Left renal cortex interstitium (tissue), 4 donors: Measurements from ENCODE around the gene ST3GAL3. TPM values are rescaled to one million over a fixed set of nuclear protein-coding genes. Genes with fewer than 3 reads are reported as not detected.
A peak's percentile ranks its signal among the peaks of the same experiment; 100 is the strongest.

Experiments
- DNase-seq, 4 donors: peaks; one replicate each; pipeline ENCODE4 v3.0.0-alpha.2; 2013; ENCODE audit warnings: low read depth in 4 of 4, low spot score in 2 of 4, missing footprints in 1 of 4
- polyA plus RNA-seq, 4 donors: library from polyadenylated mRNA; unstranded; fragments of 120-200 nt; gene quantifications; one replicate each; pipeline ENCODE4 v1.2.1, GENCODE V29; 2013; ENCODE audit not compliant: insufficient read length in 4 of 4

ST3GAL3 gene
- polyA plus RNA-seq, 4 donors = 21.3 to 25.0 (median 23.2) TPM

DNA sequence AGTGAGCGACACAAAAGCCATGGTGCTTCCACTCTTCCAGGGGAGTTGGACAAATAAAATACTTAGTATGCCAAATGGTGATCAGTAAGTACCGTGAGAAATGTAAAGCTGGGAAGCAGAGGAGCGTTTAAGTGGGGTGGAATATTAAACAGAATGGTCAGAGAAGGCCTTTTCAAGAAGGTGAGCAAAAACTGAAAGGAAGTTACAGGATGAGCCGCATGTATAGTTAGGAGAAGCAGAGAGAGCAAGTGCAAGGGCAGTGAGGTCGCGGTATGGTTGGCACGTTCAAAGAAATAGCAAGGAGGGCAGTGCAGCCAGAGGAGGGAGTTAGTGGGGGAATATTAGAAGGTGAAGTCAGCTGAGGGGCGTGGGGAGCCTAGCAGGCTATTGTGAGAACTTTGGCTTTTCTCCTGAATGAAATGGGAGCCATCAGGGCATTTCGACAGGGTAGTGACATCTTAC is 266.7 kb downstream of the ST3GAL3 start:
- DNase-seq = no peak

DNA sequence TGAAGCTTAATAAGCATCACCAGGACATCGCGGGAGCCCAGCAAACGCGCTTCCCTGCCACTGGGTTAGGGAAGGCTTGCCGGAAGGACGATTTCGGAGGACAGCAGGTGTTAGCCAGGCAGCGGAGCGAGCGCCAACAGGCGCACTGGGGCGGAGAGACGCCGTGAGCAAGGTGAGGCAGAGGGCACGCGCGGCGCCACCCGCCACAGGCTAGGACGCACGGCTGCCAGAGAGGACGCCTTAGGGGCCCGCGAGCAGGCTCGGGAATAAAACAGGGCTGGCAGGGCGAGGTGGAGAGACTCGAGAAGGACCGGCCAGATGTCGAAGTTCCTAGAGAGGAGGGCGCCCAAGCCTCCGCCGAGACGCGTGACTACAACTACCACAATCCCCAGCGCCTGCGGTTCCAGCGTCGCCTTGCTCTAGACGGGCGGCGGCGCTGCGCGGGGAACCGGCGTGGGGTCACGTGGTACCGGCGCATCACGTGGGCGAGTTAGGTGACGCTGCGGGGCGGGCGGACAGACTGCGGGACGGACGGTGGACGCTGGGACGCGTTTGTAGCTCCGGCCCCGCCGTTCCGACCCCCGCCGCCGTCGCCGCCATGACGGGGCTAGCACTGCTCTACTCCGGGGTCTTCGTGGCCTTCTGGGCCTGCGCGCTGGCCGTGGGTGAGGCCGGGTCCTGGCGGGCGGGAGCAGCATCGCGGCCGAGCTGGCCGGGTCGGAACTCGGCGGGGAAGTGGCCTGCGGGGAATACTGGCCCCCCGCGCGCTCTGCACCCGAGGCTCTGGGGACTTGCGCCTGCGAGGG is 267.3 kb downstream of the ST3GAL3 start, which contains the start of gene ATP6V0B:
Gene ATP6V0B, plus strand, starts transcription at position 518 of the 806 bp plus-strand sequence. Its CDS starts 81 bp downstream, at position 599.
- DNase-seq = peak in 2 of 4 donors; percentile 86 to 89

DNA sequence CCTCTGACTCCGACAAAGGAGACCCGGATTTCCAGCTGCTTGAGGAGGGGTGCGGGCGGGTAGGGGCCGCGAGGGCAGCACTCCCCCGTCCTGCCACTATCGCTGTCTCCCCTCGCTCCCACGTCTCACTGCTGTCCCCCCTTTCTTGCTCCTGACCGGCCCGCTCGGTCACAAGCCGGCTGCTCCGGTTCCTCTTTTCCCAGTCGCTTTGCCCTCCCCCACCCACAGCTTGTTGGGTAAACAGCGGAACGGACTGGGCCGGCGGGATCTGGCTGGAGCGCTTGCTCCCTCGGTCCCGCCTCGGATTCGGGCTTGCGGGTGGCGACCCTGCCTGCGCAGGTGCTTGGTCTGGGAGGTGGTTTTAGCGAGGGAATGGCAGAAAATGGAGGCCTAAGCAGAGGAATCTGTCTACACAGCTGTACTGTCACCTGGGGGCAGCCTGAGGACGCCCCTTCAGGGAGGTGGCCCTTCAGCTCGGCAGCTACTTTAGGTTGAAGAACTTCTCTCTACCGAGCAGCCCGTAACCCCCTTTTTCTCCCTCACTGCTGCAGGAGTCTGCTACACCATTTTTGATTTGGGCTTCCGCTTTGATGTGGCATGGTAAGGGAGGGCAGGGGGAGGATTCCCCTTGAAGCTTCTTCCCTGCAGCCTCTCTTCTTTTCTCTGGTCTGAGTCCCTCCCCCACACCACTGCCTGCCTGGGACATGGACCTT is 268.1 kb downstream of the ST3GAL3 start:
- DNase-seq = no peak

DNA sequence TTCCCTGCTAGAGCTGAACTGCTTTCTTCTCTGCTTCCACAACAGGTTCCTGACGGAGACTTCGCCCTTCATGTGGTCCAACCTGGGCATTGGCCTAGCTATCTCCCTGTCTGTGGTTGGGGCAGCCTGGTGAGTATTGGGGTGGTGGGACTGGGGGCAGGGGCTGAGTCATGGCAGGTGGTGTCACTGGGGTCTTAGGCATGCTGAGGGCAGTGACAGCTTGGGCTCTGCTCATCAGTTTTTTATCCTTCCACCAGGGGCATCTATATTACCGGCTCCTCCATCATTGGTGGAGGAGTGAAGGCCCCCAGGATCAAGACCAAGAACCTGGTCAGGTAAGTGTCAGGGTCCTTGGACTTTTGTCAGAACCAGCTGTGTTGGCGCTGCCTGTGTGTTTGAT is 268.7 kb downstream of the ST3GAL3 start:
- no peak for DNase-seq

DNA sequence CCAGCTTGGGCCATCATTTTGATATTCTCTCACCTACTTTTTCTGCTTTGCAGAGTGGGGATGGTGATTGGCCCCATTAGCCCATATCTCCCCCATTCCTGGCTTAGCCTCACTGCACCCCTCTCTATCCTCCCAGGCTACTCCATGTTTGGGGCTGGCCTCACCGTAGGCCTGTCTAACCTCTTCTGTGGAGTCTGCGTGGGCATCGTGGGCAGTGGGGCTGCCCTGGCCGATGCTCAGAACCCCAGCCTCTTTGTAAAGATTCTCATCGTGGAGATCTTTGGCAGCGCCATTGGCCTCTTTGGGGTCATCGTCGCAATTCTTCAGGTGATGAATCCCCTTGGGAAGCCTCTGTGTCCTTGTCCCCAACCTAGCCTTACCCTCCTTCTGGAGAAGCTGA is 269.6 kb downstream of the ST3GAL3 start:
- no peak for DNase-seq

DNA sequence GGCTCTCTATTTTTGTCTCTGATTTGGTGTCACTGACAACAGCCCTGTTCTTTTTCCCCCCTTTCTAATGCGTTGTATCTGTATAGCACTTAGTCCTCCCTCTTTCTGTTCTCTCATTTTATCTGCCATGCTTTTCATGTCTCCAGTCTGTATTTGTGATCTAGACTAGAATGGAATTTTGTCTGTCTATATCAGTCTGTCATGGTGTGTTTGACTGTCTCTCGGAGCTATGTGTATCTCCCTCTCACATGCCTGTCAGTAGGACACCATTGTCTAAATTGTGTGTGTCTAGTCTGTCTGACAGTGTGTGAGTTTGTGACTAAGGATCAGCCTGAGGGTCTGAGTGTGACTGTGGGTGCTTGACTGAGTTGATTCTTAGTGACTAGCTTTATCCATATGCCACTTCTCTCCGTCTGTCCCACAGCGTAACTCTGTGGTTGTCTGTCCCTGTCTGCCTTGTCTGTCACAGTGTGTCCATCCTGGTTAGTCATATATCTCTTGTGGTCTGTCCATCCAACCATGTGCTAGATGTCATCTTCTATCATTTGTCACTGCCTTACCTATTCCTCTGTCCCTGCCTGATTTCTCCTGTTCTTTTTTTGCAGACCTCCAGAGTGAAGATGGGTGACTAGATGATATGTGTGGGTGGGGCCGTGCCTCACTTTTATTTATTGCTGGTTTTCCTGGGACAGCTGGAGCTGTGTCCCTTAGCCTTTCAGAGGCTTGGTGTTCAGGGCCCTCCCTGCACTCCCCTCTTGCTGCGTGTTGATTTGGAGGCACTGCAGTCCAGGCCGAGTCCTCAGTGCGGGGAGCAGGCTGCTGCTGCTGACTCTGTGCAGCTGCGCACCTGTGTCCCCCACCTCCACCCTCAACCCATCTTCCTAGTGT is 270.3 kb downstream of the ST3GAL3 start:
- no peak for DNase-seq

DNA sequence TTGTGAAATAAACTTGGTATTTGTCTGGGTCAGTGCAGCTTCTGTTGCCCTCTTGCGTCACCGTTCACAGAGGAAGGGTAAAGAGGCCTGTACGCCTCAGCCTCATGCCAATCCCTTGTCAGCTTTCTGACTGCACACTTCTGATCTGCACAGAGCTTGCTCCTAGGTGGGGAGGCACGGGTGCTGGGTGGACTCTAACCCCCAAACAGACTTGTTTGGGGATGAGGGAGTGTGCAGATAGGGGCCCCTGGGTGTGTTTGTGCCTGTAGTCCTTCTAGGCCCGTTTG is 270.9 kb downstream of the ST3GAL3 start:
- no peak for DNase-seq

DNA sequence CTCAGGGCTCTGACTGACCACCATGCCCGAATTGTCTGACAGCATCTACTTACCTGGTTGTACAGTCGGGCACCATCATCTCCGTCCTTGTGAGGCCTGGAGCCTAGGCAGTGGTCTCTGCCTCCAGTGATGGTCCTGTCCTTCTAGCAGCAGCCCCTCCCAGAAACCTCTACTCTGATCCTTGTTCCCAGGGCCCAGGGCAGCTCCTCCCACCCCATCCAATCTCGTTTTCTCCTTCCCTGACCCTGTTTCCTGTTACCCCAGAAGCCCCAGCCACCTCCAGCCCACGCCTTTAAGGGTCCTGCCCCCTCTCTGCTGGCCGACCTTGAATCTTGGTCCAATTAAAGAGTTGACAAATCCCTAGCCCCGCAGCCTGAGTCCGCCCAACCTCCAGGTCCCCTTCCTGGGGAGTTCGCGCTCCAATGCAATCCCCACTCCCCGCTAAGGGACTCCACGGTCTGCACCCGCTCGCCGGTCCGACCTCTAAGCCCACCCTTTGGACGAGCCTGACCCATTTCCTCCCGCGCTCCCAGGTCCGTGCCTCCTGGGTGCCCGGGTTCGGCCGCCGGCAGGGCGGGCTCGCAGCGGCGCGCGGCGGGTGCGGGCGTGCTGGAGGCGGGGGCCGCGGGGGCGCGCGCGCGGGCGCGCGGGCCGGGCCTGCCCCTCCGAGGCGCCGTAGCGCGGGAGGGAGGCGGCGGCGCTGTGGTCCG is 271.4 kb downstream of the ST3GAL3 start, which contains the start of gene B4GALT2:
Gene B4GALT2, plus strand, starts transcription at position 660 of the 710 bp plus-strand sequence. CDS start 1,951 bp downstream, outside the sequence.
- DNase-seq = no peak

DNA sequence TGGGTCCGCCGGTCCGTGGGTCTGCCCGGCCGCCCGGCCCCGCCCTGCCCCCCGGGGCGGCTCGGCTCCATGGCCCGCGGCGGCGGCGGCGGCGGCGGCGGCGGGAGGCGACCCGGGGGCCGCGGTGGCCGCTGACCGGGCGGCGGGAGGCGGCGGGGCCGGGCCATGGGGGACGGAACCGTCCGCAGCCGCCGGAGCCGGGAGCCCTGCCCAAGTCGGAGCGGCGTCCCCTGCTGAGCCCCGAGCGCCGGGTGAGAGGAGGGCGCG is 271.9 kb downstream of the ST3GAL3 start:
- no peak for DNase-seq

DNA sequence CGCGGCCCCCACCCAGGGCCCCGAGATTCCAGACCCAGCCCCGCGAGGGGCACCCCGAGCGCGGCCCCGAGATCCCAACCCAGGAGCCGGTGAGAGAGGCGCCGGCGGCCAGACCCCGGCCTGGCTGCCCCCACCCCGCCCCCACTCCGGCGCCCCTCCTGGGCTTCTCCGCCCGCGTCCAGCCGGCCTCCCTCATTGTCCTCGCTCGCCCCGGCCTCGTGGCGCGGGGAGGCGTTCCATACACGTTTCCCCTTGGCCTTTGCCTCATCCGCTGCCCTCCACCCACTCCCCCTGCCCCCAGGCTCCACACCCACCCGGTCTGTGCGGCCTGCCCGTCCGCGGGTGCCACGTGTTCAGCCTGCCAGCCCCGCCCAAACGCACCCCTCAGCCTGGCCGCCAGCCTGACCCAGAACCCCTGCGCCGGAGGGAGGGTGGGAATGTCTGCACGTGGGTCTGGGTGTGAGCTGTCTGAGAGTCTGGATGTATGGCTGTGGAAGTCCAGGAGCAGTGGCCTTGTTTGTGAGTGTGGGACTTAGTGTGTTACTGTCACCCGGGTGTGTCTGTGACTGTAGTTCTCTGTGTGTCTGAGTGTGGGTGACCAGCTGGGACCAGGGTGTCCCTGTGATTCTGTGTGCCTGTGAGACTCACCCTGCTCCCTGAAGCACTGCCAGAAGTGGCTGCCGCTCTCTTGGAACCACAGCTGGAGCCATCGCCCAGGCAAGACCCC is 272.4 kb downstream of the ST3GAL3 start:
- no peak for DNase-seq

DNA sequence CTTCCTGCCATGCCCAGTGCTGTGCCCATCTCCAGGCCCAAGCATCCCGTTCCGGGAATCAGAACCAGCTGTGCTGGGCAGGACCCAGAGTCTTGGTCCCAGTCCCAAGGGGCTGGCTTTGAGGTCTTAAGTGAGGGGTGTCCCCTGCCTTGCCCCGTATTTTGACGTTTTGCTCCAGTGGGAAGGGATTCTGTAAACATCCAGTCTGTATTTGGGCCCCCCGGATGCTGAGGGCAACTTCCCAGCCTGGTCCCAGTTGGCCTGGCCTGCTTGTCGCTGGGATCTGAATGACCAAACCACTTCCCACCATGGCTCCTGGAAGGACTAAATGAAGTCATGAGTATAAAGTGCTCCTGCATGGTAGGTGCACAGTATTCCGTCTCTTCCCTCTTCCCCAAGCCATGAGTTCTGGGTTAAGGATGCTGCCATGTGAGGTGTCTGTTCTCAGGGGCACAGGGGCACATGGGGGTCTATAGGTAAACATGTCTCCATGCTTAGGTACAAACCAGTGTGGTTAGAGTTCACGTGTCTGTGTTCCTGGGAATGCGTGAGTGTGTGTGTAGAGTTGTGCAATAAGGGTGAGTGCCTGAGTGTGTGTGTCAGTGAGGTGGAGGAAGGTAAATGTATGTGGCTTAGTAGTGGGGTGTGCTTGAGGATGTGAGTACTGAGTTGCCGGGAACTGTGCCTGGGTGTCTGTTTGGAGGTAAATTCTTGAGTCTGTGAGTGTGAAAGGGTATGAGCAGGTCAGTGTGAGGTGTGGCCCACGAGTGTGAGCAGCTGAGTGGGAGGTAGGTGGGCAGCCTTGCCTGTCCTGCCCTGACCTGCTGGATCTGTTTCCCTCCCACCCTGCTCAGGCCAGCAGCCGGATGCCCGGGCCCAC is 273.2 kb downstream of the ST3GAL3 start:
- no peak for DNase-seq

Other genes with a start within 250 kb of the ST3GAL3 start
- gene PTPRF, start 176.7 kb upstream of the ST3GAL3 start, polyA plus RNA-seq = 100 to 1,000 TPM; 194 to 244 (median 205) TPM
- gene KDM4A, start 57.4 kb upstream of the ST3GAL3 start, polyA plus RNA-seq = 10 to 100 TPM; 49.5 to 59.3 (median 53.9) TPM
- gene ARTN, start 226.3 kb downstream of the ST3GAL3 start, polyA plus RNA-seq = 1 to 10 TPM; 1.2 to 2.4 (median 1.9) TPM
- 10 to 100 TPM; 32.2 to 48.9 (median 39.3) TPM for gene IPO13, start 239.4 kb downstream of the ST3GAL3 start, polyA plus RNA-seq